Activated CD4-positive, alpha-beta T cell treated with anti-CD3 and anti-CD28 coated beads for 36 hours (primary cell): ENCODE data around the gene RIN3. TPM values are rescaled to one million over a fixed set of nuclear protein-coding genes. Genes with fewer than 3 reads are reported as not detected.

Experiments used
- ATAC-seq: fragments of 200-7000 bp; cut with Tn5 transposase; one replicate; pipeline ENCODE4 v1.10.0; 2021; ENCODE audit warnings: mild to moderate bottlenecking, moderate library complexity
- CTCF ChIA-PET: fragments of 350-600 bp; sonication (Branson Sonifier 250); formaldehyde crosslinking; loops from one replicate; lab custom pipeline; 2021; ENCODE audit warnings: antibody characterized with exemption; lab: Charles Lee
- POLR2A ChIA-PET: fragments of 350-600 bp; sonication (Branson Sonifier 250); formaldehyde crosslinking; loops from one replicate; lab custom pipeline; 2021; ENCODE audit warnings: antibody characterized with exemption, inconsistent platforms; lab: Charles Lee
- DNase-seq: peaks from one replicate; pipeline ENCODE4 v3.0.0-alpha.2; 2020
- H3K27ac Mint-ChIP-seq: one replicate; pipeline ENCODE4 v1.8.0; 2021; ENCODE audit warnings: mixed read lengths
- H3K27me3 Mint-ChIP-seq: one replicate; pipeline ENCODE4 v1.8.0; 2021; ENCODE audit warnings: mixed read lengths
- H3K36me3 Mint-ChIP-seq: one replicate; pipeline ENCODE4 v1.8.0; 2021; ENCODE audit warnings: low read depth, mixed read lengths
- H3K4me1 Mint-ChIP-seq: one replicate; pipeline ENCODE4 v1.8.0; 2021; ENCODE audit warnings: mixed read lengths
- H3K4me3 Mint-ChIP-seq: one replicate; pipeline ENCODE4 v1.8.0; 2021; ENCODE audit warnings: mild to moderate bottlenecking, moderate library complexity, mixed read lengths
- H3K9me3 Mint-ChIP-seq: one replicate; pipeline ENCODE4 v1.8.0; 2021; ENCODE audit warnings: low read depth, mixed read lengths
- intact Hi-C, 2 experiments: fragments of 100-400 bp; cut with DNase I in 1 of 2; cut with micrococcal nuclease in 1 of 2; formaldehyde crosslinking; loops; one replicate each; pipeline versions ENCODE4 v1.14.2 to v1.15.1; 2022 to 2024; cut with DNase I, micrococcal nuclease
- total RNA-seq, 2 experiments: library from RNA; stranded (reverse); gene quantifications; one replicate each; pipeline ENCODE4 v1.2.3, GENCODE V29; 2021

RIN3 gene
- total RNA-seq, 2 experiments from 2014 or later: 23.1 to 26.4 TPM

- ChIA-PET POLR2A (no interaction called here), CTCF (interaction anchor here (0.8 kb wide), 1 partner anchor 589 kb away, joined by 3 read pairs; no protein-coding TSS in a partner anchor)
- ATAC-seq: no peak
- Mint-ChIP-seq H3K4me1 (peaks cover 22% of the 10 kb centered on the region), H3K27ac (peak overlapping the region; percentile 42), H3K9me3 (no peaks in the 10 kb centered on the region), H3K27me3 (peaks cover 2% of the 10 kb centered on the region), H3K36me3 (no peaks in the 10 kb centered on the region), H3K4me3 (peak overlapping the region; percentile 66)
- DNase-seq: no peak
- intact Hi-C loops: no loop called here
These were observed 776 bp upstream of the RIN3 start for GRCh38 chr14:92512807-92513203.

DNA sequence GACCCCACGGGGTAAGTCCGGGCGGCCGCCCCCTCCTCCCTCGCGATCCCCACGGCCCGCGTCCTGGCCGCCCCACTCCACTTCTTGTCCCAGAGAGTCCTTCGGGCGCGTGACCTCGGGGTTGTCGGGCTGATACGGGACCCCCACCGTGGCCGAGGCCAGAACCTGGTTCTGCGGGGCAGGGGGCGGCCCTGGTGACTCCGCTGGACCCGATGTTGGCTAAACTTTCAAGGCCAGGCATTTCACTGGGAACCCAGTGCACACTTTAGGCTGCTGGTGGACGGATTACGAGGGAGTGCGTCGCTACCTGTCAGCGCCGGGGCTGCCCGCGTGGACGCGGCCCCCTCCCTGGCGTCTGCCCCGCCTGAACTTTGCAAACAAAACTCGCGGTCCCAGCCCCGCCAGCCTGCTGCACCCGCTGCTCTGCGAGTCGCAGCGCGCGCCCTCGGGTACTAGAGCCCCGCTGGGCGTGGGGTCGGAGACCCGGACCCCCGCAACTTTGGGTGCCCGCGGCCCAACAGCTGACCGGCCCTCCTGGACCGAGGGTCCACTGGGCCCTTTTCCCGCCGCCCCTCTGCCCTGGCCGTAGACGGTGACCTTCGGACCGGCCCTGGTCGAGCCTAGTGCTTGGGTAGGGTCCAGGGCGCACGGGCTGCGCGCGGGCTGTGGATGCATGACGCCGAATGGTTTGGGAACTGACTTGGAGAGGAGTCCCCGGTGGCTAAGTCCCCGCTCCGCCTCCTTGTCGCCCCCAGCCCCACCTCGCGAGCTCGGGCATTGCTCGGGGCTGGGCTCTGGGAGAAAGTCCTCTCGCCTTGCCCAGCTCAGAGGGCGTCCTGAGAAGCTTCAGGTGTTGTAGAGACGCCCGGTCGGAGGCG is 624 bp downstream of the RIN3 start:
- intact Hi-C loops: no loop called here
- no peaks in the 10 kb centered on the region for H3K9me3 Mint-ChIP-seq
- peak overlapping the region; percentile 19 for H3K27ac Mint-ChIP-seq
- POLR2A ChIA-PET: no interaction called here
- ATAC-seq (peak; percentile 50), DNase-seq (peak; percentile 60)
- CTCF ChIA-PET: interaction anchor here (0.7 kb wide), 1 partner anchor 173 kb away, joined by 4 read pairs; no protein-coding TSS in a partner anchor
- H3K4me1 Mint-ChIP-seq: peaks cover 32% of the 10 kb centered on the region
- peaks cover 2% of the 10 kb centered on the region for H3K27me3 Mint-ChIP-seq
- H3K4me3 Mint-ChIP-seq: peak overlapping the region; percentile 66
- H3K36me3 Mint-ChIP-seq: no peaks in the 10 kb centered on the region

- intact Hi-C loops: no loop called here
- no peak for DNase-seq
- no peaks in the 10 kb centered on the region for H3K36me3 Mint-ChIP-seq
- POLR2A ChIA-PET: interaction anchor here (1.2 kb wide), 1 partner anchor 9 kb away, joined by 4 read pairs; no protein-coding TSS in a partner anchor
- no peak for ATAC-seq
- H3K27ac Mint-ChIP-seq: no peak overlapping the region
- peaks cover 2% of the 10 kb centered on the region for H3K27me3 Mint-ChIP-seq
- CTCF ChIA-PET: interaction anchor here (0.7 kb wide), 1 partner anchor 172 kb away, joined by 4 read pairs; no protein-coding TSS in a partner anchor
- H3K9me3 Mint-ChIP-seq: no peaks in the 10 kb centered on the region
- peak overlapping the region; percentile 66 for H3K4me3 Mint-ChIP-seq
- peaks cover 32% of the 10 kb centered on the region for H3K4me1 Mint-ChIP-seq
These were observed 1.4 kb downstream of the RIN3 start for GRCh38 chr14:92514844-92515514.

- ChIA-PET CTCF (interaction anchor here (1.0 kb wide), 1 partner anchor 9 kb away, joined by 3 read pairs; no protein-coding TSS in a partner anchor), POLR2A (interaction anchor here (1.2 kb wide), 1 partner anchor 9 kb away, joined by 4 read pairs; no protein-coding TSS in a partner anchor)
- H3K4me1 Mint-ChIP-seq: peaks cover 32% of the 10 kb centered on the region
- ATAC-seq: no peak
- H3K36me3 Mint-ChIP-seq: no peaks in the 10 kb centered on the region
- no peak overlapping the region for H3K27ac Mint-ChIP-seq
- H3K9me3 Mint-ChIP-seq: no peaks in the 10 kb centered on the region
- H3K27me3 Mint-ChIP-seq: peaks cover 2% of the 10 kb centered on the region
- H3K4me3 Mint-ChIP-seq: no peak overlapping the region
- DNase-seq: no peak
- intact Hi-C loops: no loop called here
These were observed 2.2 kb downstream of the RIN3 start for GRCh38 chr14:92515546-92516343.

DNA sequence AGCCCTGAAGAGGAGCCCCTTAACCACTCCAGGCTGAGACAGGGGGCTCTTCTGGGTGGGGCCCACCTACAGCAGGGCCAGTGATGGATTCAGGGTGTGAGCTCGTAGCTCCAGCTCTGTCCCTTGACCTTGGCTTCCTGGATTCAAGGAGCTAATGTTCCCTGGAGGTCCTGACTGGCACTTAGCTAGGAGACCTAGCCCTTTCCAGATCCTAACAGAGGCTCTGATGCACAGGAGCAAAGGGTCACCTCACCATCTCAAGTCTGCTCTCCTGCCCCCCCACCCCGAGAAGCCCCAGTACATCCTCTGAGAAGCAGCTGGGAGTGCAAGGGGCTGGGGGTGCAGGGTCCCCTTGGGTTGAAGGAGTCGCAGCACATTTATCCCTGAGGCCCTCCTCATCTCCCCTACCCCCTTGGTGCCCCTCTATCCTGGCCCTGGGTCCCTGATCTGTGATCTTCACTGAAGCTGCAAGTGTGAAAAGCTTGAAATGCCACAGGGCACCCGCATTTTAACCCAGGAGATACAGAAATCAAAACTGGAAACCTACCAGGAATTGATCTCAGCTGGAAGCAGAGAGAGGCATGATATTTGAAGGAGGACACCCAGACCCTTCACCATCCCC is 2.9 kb downstream of the RIN3 start:
- Mint-ChIP-seq H3K36me3 (no peaks in the 10 kb centered on the region), H3K27me3 (peaks cover 2% of the 10 kb centered on the region), H3K4me3 (no peak overlapping the region), H3K27ac (no peak overlapping the region), H3K9me3 (peaks cover 4% of the 10 kb centered on the region), H3K4me1 (peaks cover 32% of the 10 kb centered on the region)
- no peak for ATAC-seq
- intact Hi-C loops: no loop called here
- POLR2A ChIA-PET: no interaction called here
- DNase-seq: no peak
- CTCF ChIA-PET: interaction anchor here (0.9 to 1.0 kb wide), 2 partner anchors 8 to 10 kb away, joined by 3 read pairs; no protein-coding TSS in a partner anchor

DNA sequence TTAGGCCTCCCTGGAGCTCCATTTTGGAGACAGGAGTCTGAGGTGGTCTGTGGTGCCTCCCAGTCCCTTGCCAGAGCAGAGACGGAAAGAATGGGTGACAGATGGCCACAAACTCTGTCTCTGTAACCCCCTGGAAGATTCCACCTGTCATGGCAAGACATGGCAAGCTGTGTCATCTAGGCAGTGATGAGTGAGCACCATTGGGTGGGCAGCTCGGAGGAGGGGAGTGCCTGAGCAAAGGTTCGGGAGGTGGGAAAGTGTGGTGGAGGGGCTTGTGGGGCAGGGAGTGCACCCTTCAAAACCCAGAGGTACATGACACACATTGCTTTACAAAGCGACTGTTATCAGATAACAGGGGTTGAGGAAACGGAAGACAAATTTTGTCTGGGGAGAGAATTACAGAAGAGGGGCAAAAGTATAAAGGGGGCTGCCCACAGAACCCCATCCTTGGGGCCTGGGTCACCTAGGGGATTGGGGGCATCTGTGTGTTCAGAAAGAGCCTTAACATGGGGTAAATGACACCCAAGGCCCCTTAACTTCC is 3.5 kb downstream of the RIN3 start:
- Mint-ChIP-seq H3K4me3 (no peak overlapping the region), H3K4me1 (peaks cover 32% of the 10 kb centered on the region), H3K36me3 (no peaks in the 10 kb centered on the region), H3K27me3 (peaks cover 2% of the 10 kb centered on the region), H3K9me3 (peaks cover 4% of the 10 kb centered on the region), H3K27ac (no peak overlapping the region)
- POLR2A ChIA-PET: no interaction called here
- peak; percentile 31 for DNase-seq
- intact Hi-C loops: no loop called here
- CTCF ChIA-PET: interaction anchor here (0.7 to 1.1 kb wide), 5 partner anchors 7 to 31 kb away, joined by 3 to 4 read pairs (median 3); no protein-coding TSS in a partner anchor
- no peak for ATAC-seq

DNA sequence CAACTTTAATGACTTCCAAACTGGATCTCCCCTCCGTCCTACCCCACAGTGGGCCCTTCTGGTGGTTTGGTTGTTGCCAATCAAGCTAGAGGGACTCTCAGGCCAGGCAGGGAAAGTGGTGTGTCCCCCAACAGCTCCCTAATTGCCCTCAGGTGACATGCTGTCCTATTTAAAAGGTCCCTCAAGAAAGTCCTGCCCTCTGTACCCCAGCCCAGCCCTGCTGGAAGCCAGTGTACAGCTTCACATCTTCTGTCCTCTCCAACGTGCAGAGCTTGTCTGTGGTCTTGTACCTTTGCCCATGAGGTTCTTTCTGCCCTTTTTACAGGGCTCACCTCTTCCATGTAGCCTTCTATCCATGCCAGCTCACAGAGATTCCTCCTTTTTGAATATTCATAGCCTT is 4.2 kb downstream of the RIN3 start:
- DNase-seq (no peak), ATAC-seq (no peak)
- Mint-ChIP-seq H3K9me3 (peaks cover 4% of the 10 kb centered on the region), H3K27ac (peak overlapping the region; percentile 48), H3K4me1 (peaks cover 30% of the 10 kb centered on the region), H3K27me3 (no peaks in the 10 kb centered on the region), H3K36me3 (no peaks in the 10 kb centered on the region), H3K4me3 (no peak overlapping the region)
- intact Hi-C loops: no loop called here
- ChIA-PET CTCF (interaction anchor here (0.9 to 1.1 kb wide), 3 partner anchors 8 to 31 kb away, joined by 3 to 4 read pairs (median 3); no protein-coding TSS in a partner anchor), POLR2A (no interaction called here)

DNA sequence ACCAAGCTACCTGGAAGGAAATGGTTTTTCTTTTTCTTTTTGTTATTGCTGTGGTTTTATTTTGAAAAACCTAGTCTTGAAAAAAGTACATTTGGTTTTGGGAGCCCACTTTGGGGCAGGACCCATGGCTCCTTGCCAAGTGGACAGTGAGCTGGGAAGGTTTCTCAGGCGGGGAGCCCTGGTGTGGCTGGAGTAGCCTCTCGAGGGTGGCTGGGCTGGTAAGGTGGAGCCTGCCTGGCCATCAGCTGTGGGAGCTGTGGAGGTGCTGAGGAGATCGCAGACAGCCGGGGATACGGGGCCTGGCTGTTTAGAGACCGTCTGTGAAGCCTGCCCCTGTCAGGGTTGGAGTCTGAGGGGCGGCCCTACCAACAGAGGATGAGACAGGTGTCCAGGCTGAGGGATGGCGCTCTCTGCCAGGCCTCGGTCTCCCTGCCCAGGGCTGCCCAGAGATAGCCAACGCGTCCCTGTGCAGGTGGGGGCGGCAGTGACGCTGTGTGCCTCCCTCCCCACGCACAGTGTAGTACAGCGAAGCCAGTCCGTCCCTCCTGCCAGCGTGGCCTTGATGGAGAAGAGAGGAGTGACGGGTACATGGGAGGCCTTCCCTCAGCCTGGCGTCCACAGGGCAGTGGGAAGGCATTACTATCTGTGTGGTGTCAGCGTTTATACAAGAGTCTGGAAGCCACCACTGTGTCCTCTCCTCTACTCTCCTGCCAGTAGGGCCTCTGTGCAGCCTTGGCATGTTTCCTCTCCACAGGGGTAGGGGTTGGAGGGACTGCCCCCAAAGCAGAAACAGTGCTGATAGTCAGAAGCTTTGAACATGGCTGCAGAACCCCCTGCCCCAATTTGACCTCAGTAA is 5.9 kb downstream of the RIN3 start:
- intact Hi-C loops: no loop called here
- Mint-ChIP-seq H3K9me3 (peaks cover 4% of the 10 kb centered on the region), H3K4me1 (peaks cover 30% of the 10 kb centered on the region), H3K36me3 (no peaks in the 10 kb centered on the region), H3K4me3 (no peak overlapping the region), H3K27me3 (no peaks in the 10 kb centered on the region), H3K27ac (no peak overlapping the region)
- POLR2A ChIA-PET: no interaction called here
- CTCF ChIA-PET: interaction anchor here (1.1 kb wide), 1 partner anchor 90 kb away, joined by 3 read pairs; no protein-coding TSS in a partner anchor
- ATAC-seq: no peak
- no peak for DNase-seq

DNA sequence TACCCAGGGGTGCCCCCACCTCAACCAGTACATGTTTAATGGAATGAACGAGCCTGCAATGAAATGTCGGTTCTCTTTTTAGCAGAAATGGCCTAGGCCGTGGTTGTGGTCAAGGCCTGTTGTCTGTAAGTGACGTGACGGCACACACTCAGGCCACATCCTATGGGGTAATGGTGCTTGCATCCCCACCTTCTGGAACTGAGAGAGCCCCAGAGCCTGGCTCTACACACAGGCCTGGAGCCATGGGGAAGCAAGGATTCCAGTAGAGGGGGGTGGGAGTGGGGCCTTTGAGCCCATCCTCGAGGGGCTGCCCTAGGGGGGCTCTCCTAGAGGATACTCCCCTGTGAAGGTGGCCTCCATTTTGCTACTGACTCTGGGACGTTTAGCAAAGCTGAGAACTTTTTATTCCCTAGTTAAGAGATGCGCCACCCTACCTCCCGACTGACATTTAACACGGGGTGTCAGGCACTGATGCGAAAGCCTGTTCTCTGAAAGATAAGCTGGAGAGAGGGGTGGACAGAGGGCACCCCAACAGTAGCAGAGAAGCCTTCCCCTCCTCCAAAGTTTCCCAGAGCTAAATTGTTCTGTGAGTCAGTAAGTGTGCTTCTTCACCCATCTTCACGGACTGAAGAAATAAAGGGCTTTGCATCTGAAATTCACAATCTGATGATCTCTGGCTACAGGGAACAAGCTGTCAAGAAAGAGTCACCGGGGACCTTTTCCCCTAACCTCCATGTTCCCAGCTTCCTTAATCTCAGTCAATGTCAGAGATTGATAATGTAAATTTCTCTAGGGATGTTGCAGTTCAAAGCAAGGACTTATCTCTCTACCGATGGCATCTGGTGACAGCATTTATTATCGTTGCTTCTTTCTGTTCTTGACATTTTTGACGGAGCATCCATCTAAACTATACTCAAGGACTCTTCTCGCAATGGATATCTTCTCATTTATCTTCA is 6.8 kb downstream of the RIN3 start:
- Mint-ChIP-seq H3K9me3 (peaks cover 4% of the 10 kb centered on the region), H3K27me3 (no peaks in the 10 kb centered on the region), H3K4me3 (no peak overlapping the region), H3K4me1 (peaks cover 38% of the 10 kb centered on the region), H3K36me3 (no peaks in the 10 kb centered on the region), H3K27ac (no peak overlapping the region)
- ATAC-seq (no peak), DNase-seq (no peak)
- ChIA-PET POLR2A (no interaction called here), CTCF (no interaction called here)
- intact Hi-C loops: no loop called here
